GM21381 (cell line): ENCODE data around the gene MARCHF6.
"Not testable (repeated sequence)": the region's sequence is repeated elsewhere in the genome, so short reads cannot be mapped to it uniquely, and the experiment has no call there.

Source experiments
- ATAC-seq: cut with Tn5 transposase; IDR thresholded peaks from one replicate; pipeline ENCODE4 v1.9.1; 2021; ENCODE audit warnings: mild to moderate bottlenecking, moderate library complexity; ENCODE audit not compliant: unreplicated experiment

The MARCHF6 gene

GRCh38 chr5:10374046-10375022, 20.8 kb downstream of the MARCHF6 start:
- no peak for ATAC-seq

GRCh38 chr5:10375146-10375545, 21.7 kb downstream of the MARCHF6 start:
- ATAC-seq, result not testable (repeated sequence)

GRCh38 chr5:10376544-10376943, 23.0 kb downstream of the MARCHF6 start:
- ATAC-seq, result no peak

DNA sequence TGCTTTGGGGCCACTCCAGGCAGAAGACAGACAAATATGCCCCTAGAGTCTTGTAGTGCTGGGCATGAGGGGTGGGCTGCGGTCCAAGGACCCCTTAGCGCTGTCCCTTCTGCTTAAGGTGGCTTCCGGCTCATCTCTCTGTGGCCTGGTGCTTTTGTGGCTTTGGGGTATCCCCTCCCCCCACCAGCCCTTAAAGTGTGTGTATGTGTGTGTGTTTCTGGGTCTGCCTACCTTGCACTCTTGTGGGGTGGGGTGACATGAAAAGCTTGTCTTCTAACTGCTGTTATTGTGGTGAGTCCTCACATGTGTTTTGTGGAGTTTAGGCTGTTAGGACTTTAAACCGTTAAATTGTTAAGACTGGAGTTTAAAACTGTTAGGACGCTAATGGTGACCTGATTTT, 23.6 kb downstream of the MARCHF6 start:
- no peak for ATAC-seq

- ATAC-seq, result no peak
Observed at GRCh38 chr5:10381803-10382202, 28.3 kb downstream of the MARCHF6 start.

- ATAC-seq, result no peak
Observed at GRCh38 chr5:10384483-10384882, 31.0 kb downstream of the MARCHF6 start.

DNA sequence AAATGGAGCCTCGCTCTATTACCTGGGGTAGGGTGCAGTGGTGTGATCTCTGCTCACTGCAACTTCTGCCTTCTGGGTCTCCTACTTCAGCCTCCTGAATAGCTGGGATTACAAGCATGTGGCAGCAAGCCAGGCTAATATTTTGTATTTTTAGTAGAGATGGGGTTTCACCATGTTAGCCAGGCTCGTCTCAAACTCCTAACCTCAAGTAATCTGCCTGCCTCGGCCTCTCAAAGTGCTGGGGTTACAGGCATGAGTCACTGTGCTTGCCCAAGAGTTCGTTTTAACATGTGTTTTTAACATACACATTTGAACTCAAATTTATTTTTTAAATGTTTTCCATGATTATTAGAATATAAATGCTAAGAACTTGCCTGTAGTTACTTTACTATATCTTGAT, 34.2 kb downstream of the MARCHF6 start:
- no peak for ATAC-seq

- ATAC-seq, result no peak
Observed at GRCh38 chr5:10391130-10391529, 37.6 kb downstream of the MARCHF6 start.

GRCh38 chr5:10392567-10393328, 39.3 kb downstream of the MARCHF6 start:
- ATAC-seq, result not testable (repeated sequence)

- no peak for ATAC-seq
Observed at GRCh38 chr5:10393491-10393890, 40.0 kb downstream of the MARCHF6 start.

DNA sequence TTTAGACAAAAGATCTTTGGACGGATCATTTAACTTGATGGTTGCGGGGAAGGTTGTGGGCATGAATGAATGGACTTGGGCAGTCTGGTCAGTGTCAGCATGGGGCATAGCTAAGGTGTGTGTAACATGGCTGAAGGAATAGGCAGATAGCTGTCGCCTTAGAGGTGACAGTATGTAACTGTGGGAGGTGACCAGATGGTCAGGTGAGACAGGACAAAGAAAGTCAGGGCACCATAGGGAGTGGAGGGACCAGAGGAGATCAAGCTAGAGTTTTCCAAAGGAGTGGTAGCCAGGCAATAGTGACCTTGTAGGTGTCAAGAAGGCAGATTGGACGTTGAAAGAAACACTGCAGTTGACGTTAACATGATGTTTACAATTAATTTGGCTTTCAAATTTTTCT, 43.1 kb downstream of the MARCHF6 start:
- no peak for ATAC-seq

DNA sequence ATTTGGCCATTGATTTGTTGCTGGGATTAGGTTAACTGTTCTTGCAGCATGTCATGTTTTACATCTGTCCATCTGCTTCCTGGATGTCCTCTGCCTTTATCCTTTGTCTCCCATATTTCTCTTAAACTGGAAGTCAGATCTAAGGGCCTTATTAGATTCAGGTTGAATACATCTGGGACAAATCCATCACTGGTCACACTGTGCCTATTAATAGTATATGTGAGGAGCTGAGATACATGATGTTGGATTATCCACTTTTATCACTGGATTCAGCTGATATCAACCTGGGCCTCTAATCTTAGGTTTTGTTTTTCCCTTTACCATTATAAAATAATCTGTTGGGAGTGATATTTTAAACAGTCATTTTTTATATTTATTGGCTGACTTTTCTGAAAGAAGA, 46.3 kb downstream of the MARCHF6 start:
- ATAC-seq, result no peak

DNA sequence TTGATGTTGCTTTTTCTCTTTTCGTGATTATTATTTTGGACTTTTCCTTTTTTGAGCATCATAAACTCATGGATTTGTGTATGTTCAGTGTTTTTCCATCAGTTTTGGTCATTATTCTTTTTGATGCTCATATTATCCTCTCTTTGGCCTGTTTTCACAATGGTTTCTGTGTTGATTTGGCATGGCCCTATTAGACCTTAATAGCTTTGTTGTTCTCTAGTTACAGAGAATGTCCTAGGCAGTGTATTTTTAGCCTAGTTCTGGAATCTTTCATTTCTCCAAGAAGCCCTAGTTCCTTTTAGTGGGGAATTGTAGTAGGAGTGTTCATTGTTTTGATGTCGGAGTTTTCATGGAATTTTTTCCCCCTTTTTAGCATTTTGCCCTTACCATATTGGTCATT, 46.9 kb downstream of the MARCHF6 start:
- no peak for ATAC-seq

- ATAC-seq, result no peak
Observed at GRCh38 chr5:10400831-10401230, 47.3 kb downstream of the MARCHF6 start.

DNA sequence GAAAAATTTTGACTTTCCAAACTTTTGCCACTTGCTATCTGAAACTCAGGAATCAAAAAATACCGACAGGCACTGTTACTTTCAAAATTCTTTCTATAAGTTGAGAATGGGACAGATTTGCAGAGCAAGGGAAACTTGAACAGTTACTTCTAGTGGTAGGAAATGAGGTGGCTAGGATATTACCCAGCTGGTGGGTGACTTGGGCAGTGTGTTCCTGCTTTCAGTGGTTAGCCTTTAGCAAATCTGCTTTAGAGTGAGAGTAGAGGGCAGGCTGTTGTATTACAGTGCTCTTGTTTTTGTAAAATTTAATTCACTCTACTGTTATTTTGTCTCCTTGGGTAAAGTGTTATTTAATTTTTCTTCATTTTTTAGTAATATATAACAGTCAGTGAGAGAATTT, 48.0 kb downstream of the MARCHF6 start:
- ATAC-seq, result peak; percentile 81
